Spinal cord (tissue), 10 donors: Measurements from ENCODE around the gene USF2. TPM values are rescaled to one million over a fixed set of nuclear protein-coding genes. Genes with fewer than 3 reads are reported as not detected.

Source experiments
- DNase-seq, 6 donors: peaks; one replicate each; pipeline versions ENCODE4 v3.0.0 to v3.0.0-alpha.2; 2013 to 2015; ENCODE audit warnings: low spot score in 6 of 6, low read depth in 4 of 6
- H3K27ac ChIP-seq: one replicate; pipeline ENCODE4 v1.5.1; 2013; ENCODE audit warnings: low read depth, low read length, control low read depth
- H3K27me3 ChIP-seq: one replicate; pipeline ENCODE4 v1.6.1; 2013; ENCODE audit warnings: low read length; ENCODE audit not compliant: control insufficient read depth, insufficient read depth
- H3K36me3 ChIP-seq: one replicate; pipeline ENCODE4 v1.6.1; 2013; ENCODE audit warnings: low read length; ENCODE audit not compliant: control insufficient read depth, insufficient read depth
- H3K4me1 ChIP-seq: one replicate; pipeline ENCODE4 v1.6.1; 2013; ENCODE audit warnings: low read length; ENCODE audit not compliant: control insufficient read depth, insufficient read depth
- H3K4me3 ChIP-seq: one replicate; pipeline ENCODE4 v1.5.1; 2013; ENCODE audit warnings: low read depth, low read length, control low read depth
- H3K9me3 ChIP-seq: one replicate; pipeline ENCODE4 v1.6.1; 2013; ENCODE audit warnings: low read length; ENCODE audit not compliant: control insufficient read depth, insufficient read depth
- WGBS: methylation state at CpG from one replicate; pipeline ENCODE4 v1.1.5; 2013; ENCODE audit warnings: missing lambda C conversion rate; ENCODE audit not compliant: insufficient coverage; 5-methylcytosine and 5-hydroxymethylcytosine counted together
- polyA plus RNA-seq, 2 donors: library from polyadenylated mRNA; unstranded; fragments of 120-200 nt; gene quantifications; one replicate each; pipeline ENCODE4 v1.2.1, GENCODE V29; 2013; ENCODE audit not compliant: insufficient read length in 2 of 2
- total RNA-seq, 2 donors: library from RNA; depleted of rRNA in 1 of 2; stranded (reverse); fragments of 120-200 nt in 1 of 2; fragments of >200 nt in 1 of 2; gene quantifications; one replicate each; pipeline versions ENCODE4 v1.2.3 to v1.2.4, GENCODE V29; 2013 to 2014
- donor health status: healthy.

Gene USF2
- total and polyA plus RNA-seq, 4 donors: 37.2 to 258 (median 162) TPM

DNA sequence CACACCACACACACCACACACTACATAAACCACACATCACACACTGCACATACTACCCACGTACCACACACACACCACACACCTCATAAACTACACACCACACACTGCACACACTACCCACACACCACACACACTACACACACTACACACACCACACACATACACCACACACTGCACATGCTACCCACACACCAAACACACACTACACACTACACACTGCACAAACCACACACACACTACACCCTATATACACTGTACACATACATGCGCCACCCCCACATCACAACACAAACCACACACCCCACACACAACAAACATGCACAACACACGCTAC lies 28.7 kb downstream of the USF2 start:
- H3K9me3 ChIP-seq: no peaks in the 10 kb centered on the region
- H3K4me3 ChIP-seq: no peak overlapping the region
- H3K27ac ChIP-seq: no peak overlapping the region
- peaks cover 12% of the 10 kb centered on the region for H3K36me3 ChIP-seq
- peaks cover 28% of the 10 kb centered on the region for H3K4me1 ChIP-seq
- 96% methylated on average over 3 of the region's 3 CpGs for WGBS
- H3K27me3 ChIP-seq: no peaks in the 10 kb centered on the region
- no peak for DNase-seq

DNA sequence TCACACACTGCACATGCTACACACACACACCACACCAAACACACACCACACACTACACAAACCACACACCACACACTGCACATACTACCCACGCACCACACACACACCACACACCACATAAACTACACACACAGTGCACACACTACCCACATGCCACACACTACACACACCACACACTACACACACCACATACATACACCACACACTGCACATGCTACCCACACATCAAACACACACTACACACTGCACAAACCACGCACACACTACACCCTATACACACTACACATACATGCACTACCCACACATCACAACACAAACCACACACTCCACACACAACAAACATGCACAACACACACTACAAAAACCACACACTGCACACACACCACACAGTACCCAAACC lies 29.2 kb downstream of the USF2 start:
- no peak for DNase-seq
- peaks cover 12% of the 10 kb centered on the region for H3K36me3 ChIP-seq
- H3K27ac ChIP-seq: no peak overlapping the region
- no peak overlapping the region for H3K4me3 ChIP-seq
- H3K27me3 ChIP-seq: no peaks in the 10 kb centered on the region
- 94% methylated on average over 2 of the region's 2 CpGs for WGBS
- H3K9me3 ChIP-seq: no peaks in the 10 kb centered on the region
- peaks cover 27% of the 10 kb centered on the region for H3K4me1 ChIP-seq

DNA sequence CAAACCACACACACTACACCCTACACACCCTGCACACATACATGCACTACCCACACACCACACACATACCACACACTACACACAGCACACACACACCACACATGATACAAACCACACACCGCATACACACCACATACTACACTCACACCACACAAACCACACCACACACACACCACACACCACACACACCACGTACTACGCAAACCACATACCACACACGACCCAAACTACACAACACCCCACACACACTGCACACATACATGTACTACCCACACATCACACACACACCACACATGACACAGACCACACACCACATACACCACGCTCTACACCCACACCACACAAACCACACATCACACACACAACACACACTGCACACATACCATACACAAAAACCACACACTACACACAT lies 29.8 kb downstream of the USF2 start:
- 95% methylated on average over 4 of the region's 5 CpGs for WGBS
- Histone ChIP-seq H3K9me3 (no peaks in the 10 kb centered on the region), H3K4me1 (peaks cover 21% of the 10 kb centered on the region), H3K4me3 (no peak overlapping the region), H3K36me3 (peaks cover 12% of the 10 kb centered on the region), H3K27ac (no peak overlapping the region), H3K27me3 (no peaks in the 10 kb centered on the region)
- DNase-seq: no peak

DNA sequence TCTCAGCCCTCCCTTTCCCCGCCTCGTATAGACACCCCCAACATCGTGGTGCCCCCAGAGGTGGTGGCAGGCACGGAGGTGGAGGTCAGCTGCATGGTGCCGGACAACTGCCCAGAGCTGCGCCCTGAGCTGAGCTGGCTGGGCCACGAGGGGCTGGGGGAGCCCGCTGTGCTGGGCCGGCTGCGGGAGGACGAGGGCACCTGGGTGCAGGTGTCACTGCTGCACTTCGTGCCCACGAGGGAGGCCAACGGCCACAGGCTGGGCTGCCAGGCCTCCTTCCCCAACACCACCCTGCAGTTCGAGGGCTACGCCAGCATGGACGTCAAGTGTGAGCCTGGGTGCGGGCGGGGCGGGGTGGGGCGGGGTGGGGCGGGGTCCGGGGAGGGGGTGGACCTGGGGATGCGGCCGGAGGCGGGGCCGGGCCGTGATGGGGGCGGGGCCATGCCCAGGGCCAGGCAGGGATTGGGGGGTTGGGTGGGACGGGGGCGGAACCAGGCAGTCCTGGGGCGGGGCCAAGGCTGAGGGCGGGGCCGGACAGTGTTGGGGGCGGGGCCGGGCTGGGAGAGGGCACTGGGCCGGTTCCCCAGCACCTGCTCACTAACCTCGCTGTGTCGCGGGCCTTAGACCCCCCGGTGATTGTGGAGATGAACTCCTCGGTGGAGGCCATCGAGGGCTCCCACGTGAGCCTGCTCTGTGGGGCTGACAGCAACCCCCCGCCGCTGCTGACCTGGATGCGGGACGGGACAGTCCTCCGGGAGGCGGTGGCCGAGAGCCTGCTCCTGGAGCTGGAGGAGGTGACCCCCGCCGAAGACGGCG lies 31.0 kb downstream of the USF2 start:
- 46% methylated on average over 37 of the region's 55 CpGs for WGBS
- no peak overlapping the region for H3K4me3 ChIP-seq
- H3K36me3 ChIP-seq: peaks cover 12% of the 10 kb centered on the region
- H3K27ac ChIP-seq: no peak overlapping the region
- no peaks in the 10 kb centered on the region for H3K27me3 ChIP-seq
- no peaks in the 10 kb centered on the region for H3K9me3 ChIP-seq
- peaks cover 12% of the 10 kb centered on the region for H3K4me1 ChIP-seq
- DNase-seq: no peak

DNA sequence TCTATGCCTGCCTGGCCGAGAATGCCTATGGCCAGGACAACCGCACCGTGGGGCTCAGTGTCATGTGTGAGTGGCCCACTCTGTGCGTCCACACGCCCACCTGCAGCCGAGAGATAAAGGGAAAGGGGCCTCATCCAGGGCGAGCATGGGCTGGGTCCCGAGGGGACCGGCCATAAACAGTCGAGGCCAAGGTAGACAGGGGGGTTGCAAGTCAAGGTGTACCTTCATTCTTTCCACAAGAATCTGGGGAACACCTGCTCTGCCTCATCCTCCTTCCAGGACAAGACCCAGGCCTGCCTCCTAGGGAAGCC lies 31.5 kb downstream of the USF2 start:
- H3K36me3 ChIP-seq: peaks cover 12% of the 10 kb centered on the region
- WGBS: 76% methylated on average over 10 of the region's 10 CpGs
- no peak overlapping the region for H3K27ac ChIP-seq
- DNase-seq: no peak
- H3K9me3 ChIP-seq: no peaks in the 10 kb centered on the region
- H3K4me3 ChIP-seq: no peak overlapping the region
- H3K4me1 ChIP-seq: peaks cover 11% of the 10 kb centered on the region
- H3K27me3 ChIP-seq: no peaks in the 10 kb centered on the region

DNA sequence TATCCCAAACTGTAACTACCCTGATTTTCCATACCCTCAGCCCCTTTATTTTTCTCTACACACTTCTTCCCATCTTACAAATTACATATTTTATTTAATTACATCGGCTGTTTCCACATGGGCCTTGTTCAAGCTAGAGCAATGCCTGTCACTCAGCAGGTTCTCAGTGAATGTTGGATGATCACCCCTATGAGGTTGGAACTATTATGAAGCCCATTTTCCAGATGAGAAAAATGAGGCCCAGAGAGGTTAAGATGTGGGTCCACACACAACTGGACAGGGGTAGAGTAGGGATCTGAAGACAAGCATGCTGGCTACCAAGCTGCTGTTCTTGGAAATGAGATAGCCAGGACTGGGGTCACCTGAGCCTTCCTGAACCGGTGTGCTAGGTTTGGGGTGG lies 33.2 kb downstream of the USF2 start:
- Histone ChIP-seq H3K27ac (no peak overlapping the region), H3K27me3 (no peaks in the 10 kb centered on the region), H3K4me1 (peaks cover 2% of the 10 kb centered on the region), H3K4me3 (no peak overlapping the region), H3K36me3 (peaks cover 12% of the 10 kb centered on the region), H3K9me3 (no peaks in the 10 kb centered on the region)
- WGBS: 100% methylated on average over 1 of the region's 2 CpGs
- no peak for DNase-seq

DNA sequence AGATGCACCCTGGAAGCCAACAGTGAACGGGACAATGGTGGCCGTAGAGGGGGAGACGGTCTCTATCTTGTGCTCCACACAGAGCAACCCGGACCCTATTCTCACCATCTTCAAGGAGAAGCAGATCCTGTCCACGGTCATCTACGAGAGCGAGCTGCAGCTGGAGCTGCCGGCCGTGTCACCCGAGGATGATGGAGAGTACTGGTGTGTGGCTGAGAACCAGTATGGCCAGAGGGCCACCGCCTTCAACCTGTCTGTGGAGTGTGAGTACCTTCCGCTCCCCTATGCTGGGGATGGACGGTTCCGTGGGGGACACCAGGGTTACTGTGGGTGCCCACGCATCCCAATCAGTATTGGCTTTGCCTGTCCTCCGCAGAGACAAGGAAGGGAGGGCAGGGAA lies 33.7 kb downstream of the USF2 start:
- H3K27me3 ChIP-seq: no peaks in the 10 kb centered on the region
- WGBS: 93% methylated on average over 14 of the region's 16 CpGs
- H3K4me1 ChIP-seq: peaks cover 2% of the 10 kb centered on the region
- peaks cover 12% of the 10 kb centered on the region for H3K36me3 ChIP-seq
- H3K27ac ChIP-seq: no peak overlapping the region
- no peak overlapping the region for H3K4me3 ChIP-seq
- DNase-seq: no peak
- no peaks in the 10 kb centered on the region for H3K9me3 ChIP-seq

DNA sequence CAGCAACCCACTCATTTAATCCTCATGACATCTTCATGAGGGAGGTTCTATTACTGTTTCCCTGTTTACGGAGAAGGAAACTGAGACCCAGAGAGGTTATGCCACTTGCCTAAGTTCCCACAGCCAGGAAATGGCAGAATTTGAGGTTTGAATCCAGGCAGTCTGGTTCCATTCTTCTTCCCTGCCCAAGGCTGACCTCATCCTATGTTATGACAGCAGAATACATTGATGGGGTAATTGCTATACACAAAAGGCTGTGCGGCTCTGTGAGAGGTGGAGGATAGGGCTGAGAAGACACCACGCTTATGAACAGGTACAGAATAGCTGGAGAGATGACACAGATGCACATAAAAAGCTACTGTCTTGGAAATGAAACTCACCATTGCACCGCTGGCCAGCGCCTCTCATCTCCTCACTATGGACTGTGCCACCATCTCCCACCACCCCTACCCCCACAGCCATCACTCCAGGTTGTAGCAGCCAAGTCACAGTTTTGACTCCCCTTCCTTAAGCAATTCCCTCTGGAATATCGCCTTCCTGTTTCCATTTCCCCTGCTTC lies 34.7 kb downstream of the USF2 start:
- Histone ChIP-seq H3K4me1 (peaks cover 2% of the 10 kb centered on the region), H3K36me3 (peaks cover 4% of the 10 kb centered on the region), H3K4me3 (no peak overlapping the region), H3K27me3 (no peaks in the 10 kb centered on the region), H3K27ac (no peak overlapping the region), H3K9me3 (no peaks in the 10 kb centered on the region)
- no peak for DNase-seq
- 93% methylated on average over 5 of the region's 6 CpGs for WGBS

DNA sequence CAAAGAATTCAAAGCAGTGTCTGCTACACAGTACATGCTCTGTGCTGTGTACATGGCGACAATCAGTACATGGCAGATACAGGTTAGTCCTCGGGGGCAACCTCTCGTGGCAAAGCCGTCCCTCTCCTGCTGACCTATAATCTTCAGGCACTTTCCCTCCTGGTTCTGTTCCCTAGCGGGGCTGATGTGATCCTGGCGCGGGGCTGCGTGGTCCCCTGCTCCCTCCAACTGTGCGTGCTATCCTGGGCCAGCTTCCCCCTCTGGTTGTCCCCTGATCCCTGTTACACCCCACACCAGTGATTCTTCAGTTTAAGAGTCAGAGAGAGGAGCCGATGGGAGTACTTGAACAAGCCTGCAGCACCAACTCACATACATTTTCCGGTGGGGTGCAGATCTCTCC lies 35.3 kb downstream of the USF2 start:
- WGBS: 71% methylated on average over 8 of the region's 11 CpGs
- no peaks in the 10 kb centered on the region for H3K9me3 ChIP-seq

DNA sequence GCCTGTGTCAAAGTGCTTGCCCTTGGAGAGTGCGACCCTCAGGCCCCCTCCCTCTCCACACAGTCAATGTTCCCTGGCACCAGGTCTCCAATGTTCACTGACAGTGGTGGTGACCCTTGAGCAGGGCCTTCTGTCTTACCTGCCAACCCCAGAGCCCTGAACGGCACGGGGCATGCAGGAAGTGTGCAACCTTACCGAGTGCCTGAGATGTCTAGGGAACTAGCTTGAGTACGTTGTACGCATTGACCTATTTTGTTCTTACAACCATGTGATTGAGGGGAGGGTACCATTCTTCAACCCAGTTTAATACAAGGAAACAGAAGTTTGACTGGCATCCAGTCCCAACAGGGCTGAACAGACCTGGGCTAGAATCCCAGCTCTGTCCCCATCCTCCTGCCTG lies 36.4 kb downstream of the USF2 start:
- no peak for DNase-seq
- H3K27ac ChIP-seq: no peak overlapping the region
- no peak overlapping the region for H3K4me3 ChIP-seq
- H3K27me3 ChIP-seq: no peaks in the 10 kb centered on the region
- 90% methylated on average over 5 of the region's 6 CpGs for WGBS
- peaks cover 5% of the 10 kb centered on the region for H3K36me3 ChIP-seq
- H3K9me3 ChIP-seq: no peaks in the 10 kb centered on the region
- H3K4me1 ChIP-seq: peaks cover 13% of the 10 kb centered on the region

More for the DNA sequence above, 35.3 kb downstream of the USF2 start:
- H3K27ac ChIP-seq: no peak overlapping the region
- H3K27me3 ChIP-seq: no peaks in the 10 kb centered on the region
- no peak for DNase-seq
- no peaks in the 10 kb centered on the region for H3K36me3 ChIP-seq
- no peak overlapping the region for H3K4me3 ChIP-seq
- peaks cover 4% of the 10 kb centered on the region for H3K4me1 ChIP-seq
